HCT116 (cell line): ENCODE measurements around the gene UROS. TPM values are rescaled to one million over a fixed set of nuclear protein-coding genes. Genes with fewer than 3 reads are reported as not detected.

Source experiments
- ATAC-seq: fragments of 200-7000 bp; cut with Tn5 transposase; 2 replicates; pipeline ENCODE4 v1.9.1; 2020; ENCODE audit warnings: mild to moderate bottlenecking, moderate library complexity
- BruUV-seq: library from RNA; stranded (reverse); fragments of 400-500 nt; replicated peaks from 2 replicates; lab custom pipeline; 2021; lab: Mats Ljungman, UMichigan
- CTCF ChIA-PET: fragments of 300-600 bp; sonication (Branson Sonifier 250); formaldehyde crosslinking; loops from one replicate; lab custom pipeline; 2021; ENCODE audit warnings: antibody characterized with exemption; lab: Charles Lee
- POLR2A ChIA-PET: fragments of 300-600, 350-600 bp; sonication (Branson Sonifier 250); formaldehyde crosslinking; loops from one replicate; lab custom pipeline; 2021; ENCODE audit warnings: antibody characterized with exemption; lab: Charles Lee
- RAD21 ChIA-PET, 2 experiments: fragments of 300-600 bp; sonication (Branson Sonifier 250); formaldehyde crosslinking; loops; one replicate each; lab custom pipeline; 2023; ENCODE audit warnings: low total read pairs in 2 of 2; ENCODE audit not compliant: uncharacterized antibody in 2 of 2, unreplicated experiment in 2 of 2, low non-redundant PET in 1 of 2; lab: Charles Lee
- DNase-seq: peaks from one replicate; pipeline ENCODE4 v3.0.0-alpha.2; 2010; ENCODE audit warnings: low read depth, low spot score
- H2AFZ ChIP-seq: fragments of 200-600 bp; shearing (Covaris generic), sonication (generic); 2 replicates; pipeline ENCODE4 v1.6.1; 2017; ENCODE audit warnings: low read depth, mixed run types, mixed read lengths, antibody characterized with exemption, low read length; ENCODE audit not compliant: poor library complexity, severe bottlenecking
- H3K27ac ChIP-seq: 2 replicates; pipeline ENCODE4 v1.5.1; 2012; ENCODE audit warnings: low read depth, low read length
- H3K27me3 ChIP-seq: fragments of 200-600 bp; sonication (generic); 2 replicates; pipeline ENCODE4 v1.6.1; 2016; ENCODE audit warnings: mixed run types, low read length, mixed read lengths; ENCODE audit not compliant: insufficient read depth
- H3K36me3 ChIP-seq, 2 experiments: fragments of 200-500 bp in 1 of 2; fragments of 200-600 bp in 1 of 2; sonication (Bioruptor generic) in 1 of 2; sonication (generic) in 1 of 2; 2 replicates each; pipeline versions ENCODE4 v1.5.1 to v1.6.1; 2014 to 2016; ENCODE audit warnings: low read length in 2 of 2, inconsistent platforms in 1 of 2, mixed read lengths in 1 of 2, mixed run types in 1 of 2; ENCODE audit not compliant: insufficient read depth in 2 of 2, control insufficient read depth in 1 of 2
- H3K4me1 ChIP-seq, 2 experiments: fragments of 200-600 bp in 1 of 2; sonication (generic) in 1 of 2; 2 replicates each; pipeline versions ENCODE4 v1.5.1 to v1.6.1; 2012 to 2017; ENCODE audit warnings: low read length in 2 of 2, inconsistent platforms in 1 of 2, mild to moderate bottlenecking in 1 of 2, mixed read lengths in 1 of 2, mixed run types in 1 of 2, moderate library complexity in 1 of 2; ENCODE audit not compliant: insufficient read depth in 2 of 2, control insufficient read depth in 1 of 2
- H3K4me2 ChIP-seq: fragments of 200-600 bp; sonication (generic); 2 replicates; pipeline ENCODE4 v1.6.1; 2017; ENCODE audit warnings: mixed run types, low read length, mixed read lengths
- H3K4me3 ChIP-seq, 2 experiments: fragments of 200-600 bp in 1 of 2; sonication (generic) in 1 of 2; replicated peaks in 1 of 2; 2 replicates each; pipeline ENCODE4 v1.5.1; 2011 to 2016; ENCODE audit warnings: low read length in 2 of 2, control low read depth in 1 of 2, low read depth in 1 of 2, mild to moderate bottlenecking in 1 of 2, mixed read lengths in 1 of 2, mixed run types in 1 of 2
- H3K79me2 ChIP-seq: fragments of 200-600 bp; sonication (generic); 2 replicates; pipeline ENCODE4 v1.6.1; 2017; ENCODE audit warnings: mild to moderate bottlenecking, mixed run types, low read length, moderate library complexity, mixed read lengths; ENCODE audit not compliant: insufficient read depth
- H3K9ac ChIP-seq: fragments of 200-600 bp; sonication (generic); 2 replicates; pipeline ENCODE4 v1.6.1; 2016; ENCODE audit warnings: low read length, mixed read lengths
- H3K9me2 ChIP-seq: fragments of 200-600 bp; sonication (generic), shearing (Covaris generic); 2 replicates; pipeline ENCODE4 v1.6.1; 2017; ENCODE audit warnings: mixed run types, mild to moderate bottlenecking, moderate library complexity; ENCODE audit not compliant: insufficient read depth
- H3K9me3 ChIP-seq, 2 experiments: fragments of 200-500 bp in 1 of 2; fragments of 200-600 bp in 1 of 2; sonication (Bioruptor generic) in 1 of 2; sonication (generic) in 1 of 2; 2 replicates each; pipeline ENCODE4 v1.6.1; 2014 to 2017; ENCODE audit warnings: low read length in 2 of 2, mixed read lengths in 2 of 2, inconsistent platforms in 1 of 2, low read depth in 1 of 2, mild to moderate bottlenecking in 1 of 2, mixed run types in 1 of 2, moderate library complexity in 1 of 2; ENCODE audit not compliant: control insufficient read depth in 1 of 2, insufficient read depth in 1 of 2
- H4K20me1 ChIP-seq: fragments of 200-600 bp; sonication (generic), shearing (Covaris generic); 2 replicates; pipeline ENCODE4 v1.6.1; 2017; ENCODE audit warnings: mixed run types, mild to moderate bottlenecking, moderate library complexity; ENCODE audit not compliant: insufficient read depth
- ATF3 ChIP-seq: IDR thresholded peaks from 2 replicates; pipeline ENCODE4 v1.6.1; 2012
- CBX3 ChIP-seq: IDR thresholded peaks from 2 replicates; pipeline ENCODE4 v1.6.1; 2012; ENCODE audit warnings: low read depth
- ELF1 ChIP-seq: IDR thresholded peaks from 2 replicates; pipeline ENCODE4 v1.6.1; 2012; ENCODE audit warnings: low read depth, borderline replicate concordance
- FOSL1 ChIP-seq: IDR thresholded peaks from 2 replicates; pipeline ENCODE4 v1.6.1; 2012; ENCODE audit warnings: low read depth
- POLR2A ChIP-seq: IDR thresholded peaks from 2 replicates; pipeline ENCODE4 v1.7.0; 2011; ENCODE audit warnings: borderline replicate concordance; ENCODE audit not compliant: insufficient read depth, insufficient read length; ENCODE audit errors: extremely low read depth
- POLR2AphosphoS5 ChIP-seq: IDR thresholded peaks from 2 replicates; pipeline ENCODE4 v1.6.1; 2011; ENCODE audit warnings: mild to moderate bottlenecking, low read depth, low read length, moderate library complexity
- RAD21 ChIP-seq: IDR thresholded peaks from 2 replicates; pipeline ENCODE4 v1.6.1; 2012; ENCODE audit warnings: low read depth, mild to moderate bottlenecking
- SRF ChIP-seq: IDR thresholded peaks from 2 replicates; pipeline ENCODE4 v1.6.1; 2012; ENCODE audit warnings: low read depth
- ZNF274 ChIP-seq: fragments of 200-500 bp; sonication (Bioruptor generic); IDR thresholded peaks from 2 replicates; pipeline ENCODE4 v1.6.1; 2014; ENCODE audit warnings: mild to moderate bottlenecking, low read depth, low read length, inconsistent platforms
- intact Hi-C: fragments of 100-400 bp; cut with micrococcal nuclease; formaldehyde crosslinking; loops from 2 replicates; pipeline ENCODE4 v1.10.0; 2022
- total RNA-seq: library from RNA; stranded (reverse); gene quantifications from one replicate; pipeline ENCODE4 v1.2.1, GENCODE V29; 2021; ENCODE audit not compliant: unreplicated experiment
- TF ChIP-seq, protein P1 (sequence below): IDR thresholded peaks from 2 replicates; pipeline ENCODE4 v1.6.1; 2011; ENCODE audit warnings: mild to moderate bottlenecking, low read length, moderate library complexity; ENCODE audit not compliant: insufficient replicate concordance; ENCODE audit errors: extremely low read depth

Gene UROS
- total RNA-seq, 1 experiment from 2014 or later = 63.9 TPM

- TF ChIP-seq, protein P1, sequence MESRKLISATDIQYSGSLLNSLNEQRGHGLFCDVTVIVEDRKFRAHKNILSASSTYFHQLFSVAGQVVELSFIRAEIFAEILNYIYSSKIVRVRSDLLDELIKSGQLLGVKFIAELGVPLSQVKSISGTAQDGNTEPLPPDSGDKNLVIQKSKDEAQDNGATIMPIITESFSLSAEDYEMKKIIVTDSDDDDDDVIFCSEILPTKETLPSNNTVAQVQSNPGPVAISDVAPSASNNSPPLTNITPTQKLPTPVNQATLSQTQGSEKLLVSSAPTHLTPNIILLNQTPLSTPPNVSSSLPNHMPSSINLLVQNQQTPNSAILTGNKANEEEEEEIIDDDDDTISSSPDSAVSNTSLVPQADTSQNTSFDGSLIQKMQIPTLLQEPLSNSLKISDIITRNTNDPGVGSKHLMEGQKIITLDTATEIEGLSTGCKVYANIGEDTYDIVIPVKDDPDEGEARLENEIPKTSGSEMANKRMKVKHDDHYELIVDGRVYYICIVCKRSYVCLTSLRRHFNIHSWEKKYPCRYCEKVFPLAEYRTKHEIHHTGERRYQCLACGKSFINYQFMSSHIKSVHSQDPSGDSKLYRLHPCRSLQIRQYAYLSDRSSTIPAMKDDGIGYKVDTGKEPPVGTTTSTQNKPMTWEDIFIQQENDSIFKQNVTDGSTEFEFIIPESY = no peak
- TF ChIP-seq FOSL1 (no peak), POLR2AphosphoS5 (no peak), CBX3 (no peak)
Measured at GRCh38 chr10:125799451-125800182, 23.4 kb downstream of the UROS start (continued).

DNA sequence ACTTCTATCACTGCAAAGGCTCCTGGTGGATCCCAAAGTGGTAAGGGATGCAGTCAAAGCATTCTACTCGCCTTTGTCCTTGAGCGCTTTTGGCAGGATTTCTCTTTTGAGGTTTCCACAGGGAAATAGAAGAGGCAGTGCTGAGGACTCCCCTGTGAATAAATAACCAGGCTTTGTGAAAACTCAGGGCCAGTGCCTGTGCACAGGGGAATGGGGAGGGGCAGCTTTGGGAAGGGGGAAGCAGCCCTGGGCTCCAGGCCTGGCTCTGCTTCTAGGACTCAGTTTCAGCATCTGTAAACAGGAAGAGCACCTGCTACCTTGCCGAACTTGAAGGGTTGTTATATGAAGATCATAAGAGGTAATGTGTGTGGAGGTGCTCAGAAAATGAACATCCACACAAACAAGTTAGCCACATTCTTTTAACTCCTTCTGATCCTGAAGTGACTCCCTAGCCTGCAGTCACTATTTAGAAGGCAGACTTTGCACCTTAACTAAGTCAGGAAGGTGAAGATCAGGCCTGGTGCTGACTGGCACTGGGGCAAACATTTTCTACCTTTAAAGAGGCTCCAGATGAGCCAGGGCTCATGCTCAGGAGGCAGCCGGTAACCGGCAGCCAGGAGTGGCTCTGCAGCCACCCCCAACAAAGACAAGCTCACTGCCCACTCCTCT lies 24.9 kb downstream of the UROS start:
- intact Hi-C loops = no loop called here
- Histone ChIP-seq H3K36me3 (peaks cover 0 to 10% of the 10 kb centered on the region in 2 experiments; a peak in 2 of 4 replicates), H3K9ac (no peak overlapping the region), H3K27ac (no peak overlapping the region), H3K4me2 (no peak overlapping the region), H3K79me2 (no peaks in the 10 kb centered on the region), H4K20me1 (no peaks in the 10 kb centered on the region), H3K9me2 (no peaks in the 10 kb centered on the region)
- RAD21 ChIA-PET = no interaction called here
- CTCF ChIA-PET = no interaction called here
- BruUV-seq = no TSS peak
- ATAC-seq = no peak
- TF ChIP-seq RAD21 (no peak), ATF3 (no peak), ZNF274 (no peak), POLR2A (no peak), ELF1 (no peak), SRF (no peak)
- TF ChIP-seq, all 23 proteins: peak for 0
- POLR2A ChIA-PET = no interaction called here
- H3K9me3 ChIP-seq = no peaks in the 10 kb centered on the region
- H3K4me3 ChIP-seq = no peak overlapping the region
- no peak overlapping the region for H2AFZ ChIP-seq
- DNase-seq = no peak
- no peaks in the 10 kb centered on the region for H3K27me3 ChIP-seq
- H3K4me1 ChIP-seq = no peaks in the 10 kb centered on the region
